Breast epithelium (tissue), 3 donors: ENCODE data around the gene SERPINE3.

Source experiments
- POLR2A ChIP-seq: fragments of 450-650 bp; IDR thresholded peaks from one replicate; pipeline ENCODE4 v1.6.1; 2016; ENCODE audit warnings: antibody characterized with exemption, mild to moderate bottlenecking, moderate library complexity
- POLR2AphosphoS5 ChIP-seq, 3 donors: sonication (generic); formaldehyde crosslinking; IDR thresholded peaks; one replicate each; pipeline ENCODE4 v1.6.1; 2017; ENCODE audit warnings: antibody characterized with exemption in 3 of 3
- TF ChIP-seq, protein P1 (sequence below), 3 donors: fragments of 450-650 bp; IDR thresholded peaks; one replicate each; pipeline ENCODE4 v1.5.1; 2016 to 2017; ENCODE audit warnings: antibody characterized with exemption in 3 of 3, mild to moderate bottlenecking in 3 of 3, moderate library complexity in 3 of 3

DNA sequence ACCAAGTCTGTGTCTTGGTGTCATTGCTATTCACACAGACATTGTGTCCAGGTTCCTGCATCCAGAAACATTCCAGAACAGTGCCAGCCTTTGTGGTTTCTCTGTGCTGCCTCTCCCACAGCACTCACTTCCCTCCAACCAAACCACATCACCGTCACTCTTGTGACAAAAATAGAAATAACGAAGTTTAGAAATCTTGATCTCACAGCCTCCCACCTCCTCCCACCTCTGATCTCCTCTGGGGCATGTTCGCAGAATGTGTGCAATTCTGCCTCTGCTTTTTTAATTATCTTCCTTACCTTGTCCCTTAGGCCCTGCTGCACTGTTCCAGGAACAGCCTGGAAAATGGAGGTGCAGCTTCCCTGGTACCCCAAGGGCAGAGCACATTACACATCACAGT lies 8.7 kb upstream of the SERPINE3 start:
- TF ChIP-seq, protein P1, sequence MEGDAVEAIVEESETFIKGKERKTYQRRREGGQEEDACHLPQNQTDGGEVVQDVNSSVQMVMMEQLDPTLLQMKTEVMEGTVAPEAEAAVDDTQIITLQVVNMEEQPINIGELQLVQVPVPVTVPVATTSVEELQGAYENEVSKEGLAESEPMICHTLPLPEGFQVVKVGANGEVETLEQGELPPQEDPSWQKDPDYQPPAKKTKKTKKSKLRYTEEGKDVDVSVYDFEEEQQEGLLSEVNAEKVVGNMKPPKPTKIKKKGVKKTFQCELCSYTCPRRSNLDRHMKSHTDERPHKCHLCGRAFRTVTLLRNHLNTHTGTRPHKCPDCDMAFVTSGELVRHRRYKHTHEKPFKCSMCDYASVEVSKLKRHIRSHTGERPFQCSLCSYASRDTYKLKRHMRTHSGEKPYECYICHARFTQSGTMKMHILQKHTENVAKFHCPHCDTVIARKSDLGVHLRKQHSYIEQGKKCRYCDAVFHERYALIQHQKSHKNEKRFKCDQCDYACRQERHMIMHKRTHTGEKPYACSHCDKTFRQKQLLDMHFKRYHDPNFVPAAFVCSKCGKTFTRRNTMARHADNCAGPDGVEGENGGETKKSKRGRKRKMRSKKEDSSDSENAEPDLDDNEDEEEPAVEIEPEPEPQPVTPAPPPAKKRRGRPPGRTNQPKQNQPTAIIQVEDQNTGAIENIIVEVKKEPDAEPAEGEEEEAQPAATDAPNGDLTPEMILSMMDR (IDR thresholded peaks at IDR 0.05): no peak
- TF ChIP-seq POLR2A: no peak
- TF ChIP-seq POLR2AphosphoS5 (IDR thresholded peaks at IDR 0.05): no peak
